CD4-positive, alpha-beta T cell treated with Interleukin-4 for 4 hours (primary cell): ENCODE data around the gene ADARB2.

ENCODE experiments used
- DNase-seq: peaks from one replicate; pipeline ENCODE4 v3.0.0-alpha.2; 2020

ADARB2 gene

GRCh38 chr10:1132584-1132983 is 604.7 kb downstream of the ADARB2 start:
- DNase-seq, result no peak

- DNase-seq, result no peak
Measured at GRCh38 chr10:1130995-1131790, 606.1 kb downstream of the ADARB2 start.

GRCh38 chr10:1130226-1130625 is 607.1 kb downstream of the ADARB2 start:
- DNase-seq, result no peak

GRCh38 chr10:1128649-1129048 is 608.7 kb downstream of the ADARB2 start:
- no peak for DNase-seq

GRCh38 chr10:1128115-1128514 is 609.2 kb downstream of the ADARB2 start:
- DNase-seq, result no peak

GRCh38 chr10:1127629-1128028 is 609.7 kb downstream of the ADARB2 start:
- no peak for DNase-seq
